Right lung (tissue), 5 donors: ENCODE data around the gene TTC12. TPM values are rescaled to one million over a fixed set of nuclear protein-coding genes. Genes with fewer than 3 reads are reported as not detected.

ENCODE experiments used
- DNase-seq, 2 donors: peaks; one replicate each; pipeline ENCODE4 v3.0.0-alpha.2; 2013
- polyA plus RNA-seq, 5 donors: library from polyadenylated mRNA; unstranded; fragments of 120-200 nt; gene quantifications; one replicate each; pipeline versions ENCODE4 v1.2.1 to v1.2.3, GENCODE V29; 2013; ENCODE audit warnings: inconsistent platforms in 1 of 5, low replicate concordance in 1 of 5; ENCODE audit not compliant: insufficient read length in 5 of 5, insufficient read depth in 1 of 5

TTC12 gene
- polyA plus RNA-seq, 5 donors: 20.3 to 44.4 (median 40.8) TPM

GRCh38 chr11:113322158-113322557 lies 7.8 kb downstream of the TTC12 start:
- DNase-seq: no peak

GRCh38 chr11:113324250-113324649 lies 9.9 kb downstream of the TTC12 start:
- DNase-seq: no peak

GRCh38 chr11:113329725-113330124 lies 15.3 kb downstream of the TTC12 start:
- no peak for DNase-seq

- no peak for DNase-seq
These were observed 17.1 kb downstream of the TTC12 start for GRCh38 chr11:113331441-113331840.

- DNase-seq: no peak
These were observed 17.6 kb downstream of the TTC12 start for GRCh38 chr11:113332023-113332422.

GRCh38 chr11:113332638-113333329 lies 18.4 kb downstream of the TTC12 start:
- no peak for DNase-seq

GRCh38 chr11:113334183-113334582 lies 19.8 kb downstream of the TTC12 start:
- no peak for DNase-seq

GRCh38 chr11:113338730-113339129 lies 24.3 kb downstream of the TTC12 start:
- no peak for DNase-seq

GRCh38 chr11:113339929-113340589 lies 25.7 kb downstream of the TTC12 start:
- DNase-seq: no peak

- DNase-seq: no peak
These were observed 27.2 kb downstream of the TTC12 start for GRCh38 chr11:113341388-113342165.

GRCh38 chr11:113345978-113346377 lies 31.6 kb downstream of the TTC12 start:
- DNase-seq: no peak

GRCh38 chr11:113349528-113349927 lies 35.1 kb downstream of the TTC12 start:
- DNase-seq: no peak

GRCh38 chr11:113350336-113351067 lies 36.1 kb downstream of the TTC12 start:
- no peak for DNase-seq

GRCh38 chr11:113351068-113351450 lies 36.7 kb downstream of the TTC12 start:
- DNase-seq: no peak

GRCh38 chr11:113351480-113351879 lies 37.1 kb downstream of the TTC12 start:
- DNase-seq: no peak

GRCh38 chr11:113356203-113356602 lies 41.8 kb downstream of the TTC12 start:
- no peak for DNase-seq

GRCh38 chr11:113363406-113363805 lies 49.0 kb downstream of the TTC12 start:
- DNase-seq: no peak

- no peak for DNase-seq
These were observed 49.7 kb downstream of the TTC12 start for GRCh38 chr11:113363996-113364641.

GRCh38 chr11:113365895-113366294 lies 51.5 kb downstream of the TTC12 start:
- DNase-seq: no peak

GRCh38 chr11:113369411-113369810 lies 55.0 kb downstream of the TTC12 start:
- DNase-seq: no peak

GRCh38 chr11:113370634-113371033 lies 56.3 kb downstream of the TTC12 start:
- no peak for DNase-seq

GRCh38 chr11:113372309-113372708 lies 57.9 kb downstream of the TTC12 start:
- DNase-seq: no peak
